SK-N-SH (cell line): Measurements from ENCODE around the gene SCD5.

Experiments
- EZH2phosphoT487 ChIP-seq: fragments of 200-600 bp; sonication (generic); IDR thresholded peaks from 2 replicates; pipeline ENCODE4 v1.6.1; 2017; ENCODE audit warnings: low read depth, mixed run types, mild to moderate bottlenecking, antibody characterized with exemption, moderate library complexity, borderline replicate concordance
- POLR2AphosphoS5 ChIP-seq: IDR thresholded peaks from 2 replicates; pipeline ENCODE4 v1.6.1; 2012; ENCODE audit warnings: low read depth, low read length
- RFX5 ChIP-seq: IDR thresholded peaks from 2 replicates; pipeline ENCODE4 v1.6.1; 2012; ENCODE audit warnings: mild to moderate bottlenecking, improper control_type of control experiment, low read length
- SMC3 ChIP-seq: IDR thresholded peaks from 2 replicates; pipeline ENCODE4 v1.6.1; 2012; ENCODE audit warnings: low read depth, low read length, improper control_type of control experiment
- TAF1 ChIP-seq: IDR thresholded peaks from 2 replicates; pipeline ENCODE4 v1.6.1; 2012; ENCODE audit warnings: low read depth, mild to moderate bottlenecking, low read length, moderate library complexity, borderline replicate concordance
- YY1 ChIP-seq: IDR thresholded peaks from 2 replicates; pipeline ENCODE4 v1.4.0; 2012; ENCODE audit warnings: low read depth, mild to moderate bottlenecking
- TF ChIP-seq, protein P1 (sequence below): fragments of 200-600 bp; sonication (generic); IDR thresholded peaks from 2 replicates; pipeline ENCODE4 v1.6.1; 2017; ENCODE audit warnings: antibody characterized with exemption, mild to moderate bottlenecking, moderate library complexity

DNA sequence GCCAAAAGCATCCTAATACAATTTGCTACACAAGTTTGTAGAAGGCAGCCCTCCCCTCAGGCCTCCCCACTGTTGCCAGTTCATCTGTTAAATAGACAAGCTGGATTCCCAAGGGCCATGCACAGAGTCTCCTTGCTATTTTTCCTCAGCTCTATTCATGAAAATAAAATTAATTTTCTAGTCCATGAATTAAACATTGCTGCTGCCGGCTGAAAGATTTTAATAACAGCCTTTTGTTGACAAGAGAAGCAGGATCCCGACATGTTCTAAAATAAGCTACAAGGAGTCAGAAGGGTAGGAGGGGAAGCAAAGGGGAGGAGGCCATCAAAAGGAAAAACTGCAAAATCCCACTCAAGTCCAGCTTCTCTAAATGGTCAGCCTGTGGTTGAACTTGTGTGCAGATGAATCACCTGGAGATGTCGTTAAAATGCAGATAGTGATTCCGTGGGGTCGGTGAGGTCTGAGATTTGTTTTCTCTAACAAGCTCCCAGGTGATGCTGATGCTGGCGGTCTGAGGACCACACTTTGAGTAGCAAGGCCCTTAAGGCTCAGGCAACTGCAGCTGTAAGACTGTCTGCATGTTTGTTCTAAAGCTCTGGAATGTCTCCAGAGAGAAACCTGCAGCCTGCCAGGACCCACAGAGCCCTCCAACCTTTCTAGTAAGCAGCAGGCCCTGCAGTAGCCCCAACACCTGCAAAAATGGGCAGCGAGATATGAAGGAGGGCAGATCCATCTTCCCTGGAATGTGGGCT, 9.4 kb downstream of the SCD5 start:
- TF ChIP-seq, protein P1, sequence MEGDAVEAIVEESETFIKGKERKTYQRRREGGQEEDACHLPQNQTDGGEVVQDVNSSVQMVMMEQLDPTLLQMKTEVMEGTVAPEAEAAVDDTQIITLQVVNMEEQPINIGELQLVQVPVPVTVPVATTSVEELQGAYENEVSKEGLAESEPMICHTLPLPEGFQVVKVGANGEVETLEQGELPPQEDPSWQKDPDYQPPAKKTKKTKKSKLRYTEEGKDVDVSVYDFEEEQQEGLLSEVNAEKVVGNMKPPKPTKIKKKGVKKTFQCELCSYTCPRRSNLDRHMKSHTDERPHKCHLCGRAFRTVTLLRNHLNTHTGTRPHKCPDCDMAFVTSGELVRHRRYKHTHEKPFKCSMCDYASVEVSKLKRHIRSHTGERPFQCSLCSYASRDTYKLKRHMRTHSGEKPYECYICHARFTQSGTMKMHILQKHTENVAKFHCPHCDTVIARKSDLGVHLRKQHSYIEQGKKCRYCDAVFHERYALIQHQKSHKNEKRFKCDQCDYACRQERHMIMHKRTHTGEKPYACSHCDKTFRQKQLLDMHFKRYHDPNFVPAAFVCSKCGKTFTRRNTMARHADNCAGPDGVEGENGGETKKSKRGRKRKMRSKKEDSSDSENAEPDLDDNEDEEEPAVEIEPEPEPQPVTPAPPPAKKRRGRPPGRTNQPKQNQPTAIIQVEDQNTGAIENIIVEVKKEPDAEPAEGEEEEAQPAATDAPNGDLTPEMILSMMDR, result no peak
- TF ChIP-seq RFX5, result no peak
- TF ChIP-seq EZH2phosphoT487, result no peak
- no peak for TF ChIP-seq TAF1
- TF ChIP-seq SMC3, result no peak
- TF ChIP-seq YY1, result no peak
- TF ChIP-seq POLR2AphosphoS5, result no peak
